K562 (cell line): Measurements from ENCODE around the gene KPNA1.

ENCODE experiments used
- MTA3 ChIP-seq: fragments of 450-650 bp; formaldehyde crosslinking; IDR thresholded peaks from 2 replicates; pipeline ENCODE4 v1.6.1; 2017; ENCODE audit warnings: mild to moderate bottlenecking, borderline replicate concordance
- PATZ1 ChIP-seq: fragments of 250-450 bp; sonication (Bioruptor Pico); IDR thresholded peaks from 2 replicates; pipeline ENCODE4 v1.5.0; 2020; ENCODE audit warnings: mild to moderate bottlenecking, borderline replicate concordance
- POLR2A ChIP-seq: fragments of 450-650 bp; conservative IDR thresholded peaks from 2 replicates; pipeline ENCODE4 v1.6.1; 2016
- TFAM ChIP-seq: fragments of 250-450 bp; sonication (Bioruptor Pico); conservative IDR thresholded peaks from 2 replicates; pipeline ENCODE4 v1.5.0; 2021; ENCODE audit warnings: mild to moderate bottlenecking, moderate library complexity

DNA sequence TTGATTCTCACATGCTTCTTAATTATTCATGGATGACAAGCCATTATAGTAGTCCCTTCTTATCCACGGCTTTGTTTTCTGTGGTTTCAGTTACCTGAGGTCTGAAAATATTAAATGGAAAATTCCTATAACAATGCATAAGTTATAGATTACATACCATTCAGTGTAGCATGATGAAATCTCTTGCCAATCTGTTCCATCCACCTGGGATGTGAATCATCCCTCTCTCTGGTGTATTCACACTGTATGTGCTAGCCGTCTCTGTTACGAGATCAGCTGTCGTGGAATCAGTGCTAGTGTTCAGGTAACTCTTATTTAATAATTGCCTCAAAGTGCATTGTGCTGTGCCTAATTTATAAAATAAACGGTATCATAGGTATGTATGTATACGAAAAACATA, 104.1 kb downstream of the KPNA1 start:
- TF ChIP-seq POLR2A (no peak), PATZ1 (CRISPR knock-in tag) (no peak), MTA3 (no peak), TFAM (CRISPR knock-in tag) (no peak)
